ENCODE results near the gene CBFB.

DNA sequence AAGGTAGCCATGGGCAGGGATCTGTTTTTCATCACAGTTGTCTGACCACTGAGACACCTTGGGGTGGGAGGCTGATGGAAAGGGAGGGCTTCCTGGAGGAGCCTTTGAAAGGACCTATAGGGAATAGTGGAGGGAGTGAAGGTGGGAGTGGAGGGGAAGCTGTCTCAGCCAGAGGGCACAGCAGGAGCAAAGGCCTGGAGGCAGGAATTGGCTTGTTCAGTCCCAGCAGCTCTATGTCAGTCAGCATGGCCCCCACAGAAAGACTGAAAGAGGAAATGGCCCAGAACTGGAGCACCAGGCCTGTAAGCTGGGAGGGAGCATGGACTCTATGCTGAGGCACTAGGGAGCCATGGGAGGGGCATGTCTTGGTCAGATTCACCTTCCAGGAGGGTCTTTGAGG lies 12.8 kb upstream of the CBFB start:
- TF ChIP-seq, protein P1, sequence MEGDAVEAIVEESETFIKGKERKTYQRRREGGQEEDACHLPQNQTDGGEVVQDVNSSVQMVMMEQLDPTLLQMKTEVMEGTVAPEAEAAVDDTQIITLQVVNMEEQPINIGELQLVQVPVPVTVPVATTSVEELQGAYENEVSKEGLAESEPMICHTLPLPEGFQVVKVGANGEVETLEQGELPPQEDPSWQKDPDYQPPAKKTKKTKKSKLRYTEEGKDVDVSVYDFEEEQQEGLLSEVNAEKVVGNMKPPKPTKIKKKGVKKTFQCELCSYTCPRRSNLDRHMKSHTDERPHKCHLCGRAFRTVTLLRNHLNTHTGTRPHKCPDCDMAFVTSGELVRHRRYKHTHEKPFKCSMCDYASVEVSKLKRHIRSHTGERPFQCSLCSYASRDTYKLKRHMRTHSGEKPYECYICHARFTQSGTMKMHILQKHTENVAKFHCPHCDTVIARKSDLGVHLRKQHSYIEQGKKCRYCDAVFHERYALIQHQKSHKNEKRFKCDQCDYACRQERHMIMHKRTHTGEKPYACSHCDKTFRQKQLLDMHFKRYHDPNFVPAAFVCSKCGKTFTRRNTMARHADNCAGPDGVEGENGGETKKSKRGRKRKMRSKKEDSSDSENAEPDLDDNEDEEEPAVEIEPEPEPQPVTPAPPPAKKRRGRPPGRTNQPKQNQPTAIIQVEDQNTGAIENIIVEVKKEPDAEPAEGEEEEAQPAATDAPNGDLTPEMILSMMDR (IDR thresholded peaks at IDR 0.05), result no peak
- no peak for TF ChIP-seq POLR2A (IDR thresholded peaks at IDR 0.05)

Data from right lobe of liver (tissue), 4 donors.